SU-DHL-6 (cell line): ENCODE data around the gene P3H4.

ENCODE experiments used
- EZH2phosphoT487 ChIP-seq: fragments of 200-600 bp; sonication (generic), shearing (Covaris generic); conservative IDR thresholded peaks from 2 replicates; pipeline ENCODE4 v1.6.1; 2018; ENCODE audit warnings: mild to moderate bottlenecking, antibody characterized with exemption, low read length, moderate library complexity, mixed read lengths
- TF ChIP-seq, protein P1 (sequence below): fragments of 200-600 bp; sonication (generic); IDR thresholded peaks from one replicate; pipeline ENCODE4 v1.5.1; 2017; ENCODE audit warnings: antibody characterized with exemption, mild to moderate bottlenecking, low read length, moderate library complexity; ENCODE audit not compliant: insufficient read depth, poor library complexity, severe bottlenecking

- TF ChIP-seq, protein P1, sequence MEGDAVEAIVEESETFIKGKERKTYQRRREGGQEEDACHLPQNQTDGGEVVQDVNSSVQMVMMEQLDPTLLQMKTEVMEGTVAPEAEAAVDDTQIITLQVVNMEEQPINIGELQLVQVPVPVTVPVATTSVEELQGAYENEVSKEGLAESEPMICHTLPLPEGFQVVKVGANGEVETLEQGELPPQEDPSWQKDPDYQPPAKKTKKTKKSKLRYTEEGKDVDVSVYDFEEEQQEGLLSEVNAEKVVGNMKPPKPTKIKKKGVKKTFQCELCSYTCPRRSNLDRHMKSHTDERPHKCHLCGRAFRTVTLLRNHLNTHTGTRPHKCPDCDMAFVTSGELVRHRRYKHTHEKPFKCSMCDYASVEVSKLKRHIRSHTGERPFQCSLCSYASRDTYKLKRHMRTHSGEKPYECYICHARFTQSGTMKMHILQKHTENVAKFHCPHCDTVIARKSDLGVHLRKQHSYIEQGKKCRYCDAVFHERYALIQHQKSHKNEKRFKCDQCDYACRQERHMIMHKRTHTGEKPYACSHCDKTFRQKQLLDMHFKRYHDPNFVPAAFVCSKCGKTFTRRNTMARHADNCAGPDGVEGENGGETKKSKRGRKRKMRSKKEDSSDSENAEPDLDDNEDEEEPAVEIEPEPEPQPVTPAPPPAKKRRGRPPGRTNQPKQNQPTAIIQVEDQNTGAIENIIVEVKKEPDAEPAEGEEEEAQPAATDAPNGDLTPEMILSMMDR, result no peak
- no peak for TF ChIP-seq EZH2phosphoT487
Observed at GRCh38 chr17:41758601-41759000, 53.1 kb downstream of the P3H4 start.
